Central memory CD8-positive, alpha-beta T cell (primary cell): ENCODE results near the gene TBC1D16.

Experiments
- ATAC-seq: fragments of 150-1000 bp; cut with Tn5 transposase; replicated peaks from 2 replicates; pipeline ENCODE4 v1.10.0; 2022; ENCODE audit warnings: mild to moderate bottlenecking, moderate FRiP score, moderate number of reproducible peaks; ENCODE audit not compliant: poor library complexity, severe bottlenecking; ENCODE audit errors: extremely low read depth
- DNase-seq, 2 donors: peaks; one replicate each; pipeline ENCODE4 v3.0.0; 2021; ENCODE audit warnings: low spot score in 2 of 2
- H3K27ac Mint-ChIP-seq: one replicate; pipeline ENCODE4 v1.8.0; 2022; ENCODE audit warnings: low read depth, mild to moderate bottlenecking, moderate library complexity, mixed read lengths
- H3K27me3 Mint-ChIP-seq: one replicate; pipeline ENCODE4 v1.8.0; 2022; ENCODE audit warnings: mixed read lengths
- H3K36me3 Mint-ChIP-seq: one replicate; pipeline ENCODE4 v1.8.0; 2022; ENCODE audit warnings: mild to moderate bottlenecking, moderate library complexity, mixed read lengths; ENCODE audit not compliant: insufficient read depth
- H3K4me1 Mint-ChIP-seq: one replicate; pipeline ENCODE4 v1.8.0; 2022; ENCODE audit warnings: mixed read lengths
- H3K4me3 Mint-ChIP-seq: one replicate; pipeline ENCODE4 v1.8.0; 2022; ENCODE audit warnings: mild to moderate bottlenecking, moderate library complexity, mixed read lengths
- H3K9me3 Mint-ChIP-seq: one replicate; pipeline ENCODE4 v1.8.0; 2022; ENCODE audit warnings: mixed read lengths

Gene TBC1D16

GRCh38 chr17:79948406-79948944, 87.2 kb downstream of the TBC1D16 start:
- Mint-ChIP-seq H3K4me1 (peaks cover 5% of the 10 kb centered on the region), H3K4me3 (no peak overlapping the region), H3K27ac (no peak overlapping the region), H3K36me3 (peaks cover 7% of the 10 kb centered on the region), H3K9me3 (no peaks in the 10 kb centered on the region), H3K27me3 (no peaks in the 10 kb centered on the region)
- ATAC-seq, result no peak
- no peak for DNase-seq

DNA sequence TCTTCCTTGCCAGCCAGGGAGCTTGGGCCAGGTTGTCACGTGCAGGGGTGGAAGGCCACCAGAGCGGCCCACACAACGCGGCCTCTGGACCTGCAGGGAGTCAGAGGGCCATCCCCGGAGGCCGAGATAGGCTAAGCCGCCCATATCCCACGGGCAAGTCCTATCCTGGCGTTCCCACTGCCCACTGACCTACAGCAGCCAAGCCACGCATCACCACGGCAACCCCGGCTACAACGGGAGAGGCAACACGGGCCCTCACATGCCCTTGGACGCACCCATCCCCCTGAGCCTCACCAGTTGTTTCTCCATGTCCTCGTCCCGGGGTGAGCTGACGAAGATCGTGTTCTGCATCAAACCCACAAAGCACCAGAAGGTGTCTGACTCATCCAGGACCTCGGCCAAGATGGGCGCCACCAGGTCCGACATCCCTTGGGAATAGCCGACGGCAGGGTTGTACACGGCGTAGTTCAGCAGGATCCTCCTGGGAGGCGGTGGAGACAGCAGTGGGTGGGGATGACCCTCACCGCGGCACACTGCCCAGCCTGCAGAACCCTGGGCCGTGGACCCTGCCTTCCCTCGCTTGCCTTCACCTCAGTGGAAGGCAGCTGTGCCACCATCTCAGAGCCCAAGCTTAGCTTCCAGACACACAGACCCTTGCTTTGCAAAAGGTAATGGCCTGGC, 88.2 kb downstream of the TBC1D16 start:
- Mint-ChIP-seq H3K27me3 (no peaks in the 10 kb centered on the region), H3K9me3 (no peaks in the 10 kb centered on the region), H3K4me3 (no peak overlapping the region), H3K27ac (no peak overlapping the region), H3K36me3 (peaks cover 7% of the 10 kb centered on the region), H3K4me1 (peaks cover 13% of the 10 kb centered on the region)
- DNase-seq (no peak), ATAC-seq (no peak)

DNA sequence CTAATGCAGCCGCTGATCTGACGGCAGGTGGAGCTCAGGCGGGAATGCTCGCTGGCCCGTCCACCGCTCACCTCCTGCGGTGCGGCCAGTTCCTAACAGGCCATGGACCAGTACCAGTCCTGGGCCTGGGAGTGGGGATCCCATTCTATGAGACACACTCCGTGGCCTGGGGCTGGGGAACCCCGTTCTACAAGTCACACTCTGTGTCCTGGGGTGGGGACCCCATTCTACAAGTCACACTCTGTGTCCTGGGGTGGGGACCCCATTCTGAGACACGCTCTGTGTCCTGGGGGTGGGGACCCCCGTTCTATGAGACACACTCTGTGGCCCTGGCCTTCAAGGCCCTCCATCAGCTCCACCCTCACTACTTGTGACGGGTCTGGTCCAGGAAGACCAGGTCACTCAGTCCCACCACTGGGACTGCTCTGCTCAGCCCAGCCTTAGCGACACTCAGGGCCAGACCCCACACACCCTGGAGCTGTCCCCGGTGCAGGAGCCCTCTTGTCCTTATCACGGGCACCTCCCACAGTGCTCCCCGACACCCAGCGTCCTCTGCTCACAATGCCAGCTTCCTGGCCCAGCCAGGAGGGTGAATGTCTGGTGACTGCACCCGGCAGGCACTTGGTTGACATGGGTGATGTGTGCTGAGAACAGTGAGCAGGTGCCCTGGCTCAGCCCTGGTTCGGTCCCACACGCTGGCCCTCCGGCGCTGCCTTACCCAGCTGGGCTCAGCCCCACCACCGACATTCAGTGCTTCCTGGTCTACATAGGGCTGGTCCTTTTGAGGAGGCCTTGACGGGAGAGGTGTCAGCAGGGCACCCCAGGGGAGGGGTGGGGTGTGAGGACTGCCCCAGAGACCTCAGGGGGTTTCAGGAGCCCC, 89.1 kb downstream of the TBC1D16 start:
- Mint-ChIP-seq H3K4me3 (no peak overlapping the region), H3K9me3 (no peaks in the 10 kb centered on the region), H3K36me3 (peaks cover 7% of the 10 kb centered on the region), H3K27ac (no peak overlapping the region), H3K4me1 (peaks cover 13% of the 10 kb centered on the region), H3K27me3 (no peaks in the 10 kb centered on the region)
- DNase-seq, result no peak
- no peak for ATAC-seq

GRCh38 chr17:79945591-79946255, 89.9 kb downstream of the TBC1D16 start:
- H3K4me1 Mint-ChIP-seq, result peaks cover 13% of the 10 kb centered on the region
- H3K27me3 Mint-ChIP-seq, result no peaks in the 10 kb centered on the region
- no peak overlapping the region for H3K4me3 Mint-ChIP-seq
- H3K27ac Mint-ChIP-seq, result no peak overlapping the region
- peaks cover 7% of the 10 kb centered on the region for H3K36me3 Mint-ChIP-seq
- no peak for DNase-seq
- ATAC-seq, result no peak
- no peaks in the 10 kb centered on the region for H3K9me3 Mint-ChIP-seq

DNA sequence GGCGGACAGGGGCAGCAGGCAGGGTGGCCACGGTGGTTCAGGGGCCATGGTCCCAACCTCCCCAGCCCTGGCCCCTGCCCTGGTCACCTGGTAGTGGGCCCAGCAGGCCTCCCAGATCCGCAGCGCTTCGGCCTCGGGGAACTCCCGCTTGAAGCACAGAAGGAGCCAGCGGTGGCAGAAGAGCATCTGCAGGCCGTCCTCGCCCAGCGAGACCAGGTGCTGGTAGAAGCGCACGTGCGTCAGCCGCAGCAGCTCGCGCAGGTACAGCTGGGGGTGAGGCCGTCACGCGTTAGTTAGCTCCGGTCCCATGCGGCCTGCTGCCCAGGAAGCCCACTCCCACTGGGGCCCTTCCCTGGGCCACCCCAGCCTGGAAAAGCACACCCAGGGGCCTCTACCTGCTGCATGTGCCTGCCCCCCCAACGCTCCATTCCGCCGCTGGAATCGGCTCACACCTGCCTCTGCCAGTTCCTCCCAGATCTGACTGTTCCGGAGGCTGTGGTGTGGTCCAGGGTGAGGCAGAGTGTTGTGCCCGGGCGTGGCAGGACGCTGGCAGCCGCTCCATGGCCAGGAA, 90.8 kb downstream of the TBC1D16 start:
- Mint-ChIP-seq H3K4me1 (peaks cover 13% of the 10 kb centered on the region), H3K9me3 (no peaks in the 10 kb centered on the region), H3K4me3 (no peak overlapping the region), H3K27ac (no peak overlapping the region), H3K36me3 (peaks cover 7% of the 10 kb centered on the region), H3K27me3 (no peaks in the 10 kb centered on the region)
- DNase-seq (no peak), ATAC-seq (no peak)

GRCh38 chr17:79944251-79944812, 91.3 kb downstream of the TBC1D16 start:
- Mint-ChIP-seq H3K36me3 (peaks cover 7% of the 10 kb centered on the region), H3K27me3 (no peaks in the 10 kb centered on the region), H3K4me3 (no peak overlapping the region), H3K4me1 (peaks cover 13% of the 10 kb centered on the region), H3K9me3 (no peaks in the 10 kb centered on the region), H3K27ac (no peak overlapping the region)
- no peak for ATAC-seq
- DNase-seq, result no peak

DNA sequence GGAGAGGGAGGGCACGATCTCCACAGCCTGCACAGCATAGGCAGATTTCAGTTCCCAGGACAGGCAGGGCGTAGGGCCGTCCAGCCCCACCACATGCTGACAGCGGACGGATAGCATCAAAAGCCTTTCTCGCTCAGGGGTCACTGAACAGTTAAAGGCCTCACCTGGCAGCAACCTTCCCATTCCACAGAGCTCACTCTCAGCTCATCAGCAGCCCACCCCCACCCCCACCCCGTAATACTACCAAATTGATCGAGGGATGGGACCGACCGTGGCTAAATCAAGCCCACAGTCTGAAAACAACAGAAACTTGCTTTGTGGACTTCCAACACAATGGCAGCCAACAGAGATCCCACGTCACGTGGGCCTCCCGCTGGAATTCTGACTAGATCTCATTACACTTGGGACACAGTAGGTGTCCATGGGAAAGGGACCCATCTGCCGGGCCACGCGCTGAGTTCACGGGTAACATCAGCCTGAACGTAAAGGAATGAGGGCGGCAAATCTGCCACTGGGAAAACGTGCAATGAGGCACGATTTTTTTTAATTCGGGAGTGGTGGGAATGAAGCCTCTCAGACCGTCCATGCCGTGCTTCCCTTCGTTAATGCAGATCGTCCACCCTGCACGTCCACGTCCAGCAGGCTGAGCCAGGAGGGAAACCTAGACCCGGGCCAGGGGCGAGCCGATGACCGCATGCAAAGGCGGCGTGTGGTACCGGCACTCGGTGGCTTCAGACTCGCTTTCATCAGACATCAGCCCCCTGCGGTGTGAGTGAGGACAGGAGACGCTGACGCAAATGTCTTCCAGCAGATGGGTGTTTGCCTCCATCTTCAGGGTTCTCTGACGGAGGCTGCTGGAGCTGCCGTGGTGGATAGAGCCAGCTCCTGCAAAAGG, 92.1 kb downstream of the TBC1D16 start:
- Mint-ChIP-seq H3K9me3 (no peaks in the 10 kb centered on the region), H3K36me3 (peaks cover 7% of the 10 kb centered on the region), H3K4me3 (no peak overlapping the region), H3K27me3 (no peaks in the 10 kb centered on the region), H3K27ac (peak overlapping the region; percentile 49), H3K4me1 (peaks cover 13% of the 10 kb centered on the region)
- no peak for DNase-seq
- no peak for ATAC-seq

- H3K36me3 Mint-ChIP-seq, result peaks cover 7% of the 10 kb centered on the region
- H3K4me3 Mint-ChIP-seq, result peak overlapping the region; percentile 37
- H3K27me3 Mint-ChIP-seq, result no peaks in the 10 kb centered on the region
- peaks cover 13% of the 10 kb centered on the region for H3K4me1 Mint-ChIP-seq
- no peaks in the 10 kb centered on the region for H3K9me3 Mint-ChIP-seq
- ATAC-seq, result peak; percentile 36
- DNase-seq, result no peak
- H3K27ac Mint-ChIP-seq, result peak overlapping the region; percentile 49
Measured at GRCh38 chr17:79942591-79943346, 92.9 kb downstream of the TBC1D16 start.

- H3K27me3 Mint-ChIP-seq, result no peaks in the 10 kb centered on the region
- DNase-seq, result no peak
- no peak overlapping the region for H3K4me3 Mint-ChIP-seq
- H3K27ac Mint-ChIP-seq, result no peak overlapping the region
- no peaks in the 10 kb centered on the region for H3K9me3 Mint-ChIP-seq
- peaks cover 7% of the 10 kb centered on the region for H3K36me3 Mint-ChIP-seq
- peaks cover 21% of the 10 kb centered on the region for H3K4me1 Mint-ChIP-seq
- ATAC-seq, result no peak
Measured at GRCh38 chr17:79942011-79942405, 93.7 kb downstream of the TBC1D16 start.

GRCh38 chr17:79941088-79942010, 94.3 kb downstream of the TBC1D16 start:
- no peak overlapping the region for H3K27ac Mint-ChIP-seq
- H3K4me1 Mint-ChIP-seq, result peaks cover 27% of the 10 kb centered on the region

More at GRCh38 chr17:79941088-79942010, 94.3 kb downstream of the TBC1D16 start:
- ATAC-seq (no peak), DNase-seq (no peak)
- no peaks in the 10 kb centered on the region for H3K9me3 Mint-ChIP-seq
- H3K4me3 Mint-ChIP-seq, result no peak overlapping the region
- peaks cover 11% of the 10 kb centered on the region for H3K36me3 Mint-ChIP-seq
- no peaks in the 10 kb centered on the region for H3K27me3 Mint-ChIP-seq
